ENCODE measurements around the gene MAPK10. TPM values are rescaled to one million over a fixed set of nuclear protein-coding genes. Genes with fewer than 3 reads are reported as not detected.

MAPK10 gene
- total and polyA plus RNA-seq, 2 donors (not counting 3 experiments of a cell fraction or from before 2014, with no cell fraction given), result 0.17 TPM; not detected in 1

GRCh38 chr4:86131456-86131855 lies 228.4 kb downstream of the MAPK10 start:
- Histone ChIP-seq H3K9ac (replicated peaks; ENCODE audit: extremely low read depth, insufficient read depth, low read length) (no peak overlapping the region), H3K36me3 (ENCODE audit: control insufficient read depth in 2 of 2, extremely low read depth in 1 of 2, insufficient read depth in 2 of 2, low read length in 2 of 2) (no peaks in the 10 kb centered on the region), H3K4me1 (ENCODE audit: control insufficient read depth, extremely low read depth, insufficient read depth, low read length) (no peaks in the 10 kb centered on the region), H3K27ac (ENCODE audit: insufficient read depth, low read depth, low read length) (no peak overlapping the region), H3K4me3 (replicated peaks in 1 of 3; ENCODE audit: insufficient read depth in 1 of 3, low read depth in 1 of 3, low read length in 3 of 3) (no peak overlapping the region), H2AFZ (ENCODE audit: low read depth, low read length) (no peak overlapping the region), H3K9me1 (replicated peaks; ENCODE audit: control insufficient read depth, extremely low read depth, insufficient read depth, low read length) (no peaks in the 10 kb centered on the region), H3K27me3 (ENCODE audit: control insufficient read depth in 2 of 2, insufficient read depth in 2 of 2, low read length in 2 of 2) (peaks cover 0 to 3% of the 10 kb centered on the region in 2 experiments), H4K20me1 (replicated peaks; ENCODE audit: control insufficient read depth, extremely low read depth, insufficient read depth, low read length) (no peaks in the 10 kb centered on the region), H3K79me2 (ENCODE audit: control insufficient read depth, insufficient read depth, low read length) (no peaks in the 10 kb centered on the region), H3K9me3 (replicated peaks; ENCODE audit: control insufficient read depth, insufficient read depth, low read length) (no peaks in the 10 kb centered on the region), H3K4me2 (ENCODE audit: insufficient read depth, low read length) (no peak overlapping the region)
- dilution Hi-C loops (cut with MboI; ENCODE audit: extremely low pct_ligation_motif_present, low sequenced_read_pairs) (no loop called here), intact Hi-C loops (cut with micrococcal nuclease) (no loop called here)
- BruUV-seq (replicated peaks), result no TSS peak
- no peak for TF ChIP-seq JUN (IDR thresholded peaks at IDR 0.05; ENCODE audit: borderline replicate concordance, insufficient read depth, insufficient read length, low read depth)
- TF ChIP-seq POLR2A (IDR thresholded peaks at IDR 0.05; ENCODE audit: low read depth, low read length), result no peak
- TF ChIP-seq FOS (IDR thresholded peaks at IDR 0.05; ENCODE audit: borderline replicate concordance, insufficient read depth, low read length), result no peak
- TF ChIP-seq POLR2AphosphoS5 (IDR thresholded peaks at IDR 0.05; ENCODE audit: insufficient read depth, low read depth, low read length), result no peak
- TF ChIP-seq EZH2 (IDR thresholded peaks at IDR 0.05; ENCODE audit: borderline replicate concordance, low read depth, low read length, severe bottlenecking), result no peak
- no peak for TF ChIP-seq GATA2 (IDR thresholded peaks at IDR 0.05; ENCODE audit: insufficient read depth, insufficient read length, low read depth, low read length)
- TF ChIP-seq CTCF (IDR thresholded peaks at IDR 0.05; ENCODE audit: extremely low read depth in 1 of 2, insufficient read depth in 1 of 2, low read depth in 1 of 2, low read length in 2 of 2), result no peak
- TF ChIP-seq MAX (IDR thresholded peaks at IDR 0.05; ENCODE audit: insufficient read depth, insufficient read length), result no peak
- no peak for TF ChIP-seq MYC (IDR thresholded peaks at IDR 0.05; ENCODE audit: low read depth, low read length)
- ChIA-PET POLR2A (no interaction called here), CTCF (no interaction called here)
- FAIRE-seq (no peak), DNase-seq (ENCODE audit: low read depth, low spot score) (no peak)

Data from endothelial cell of umbilical vein (primary cell).